GM23338 (cell line): ENCODE results near the gene PRUNE2. TPM values are rescaled to one million over a fixed set of nuclear protein-coding genes. Genes with fewer than 3 reads are reported as not detected.

Experiments used
- ATAC-seq: fragments of 200-7000 bp; cut with Tn5 transposase; 3 replicates; pipeline ENCODE4 v1.9.1; 2020
- DNase-seq: peaks from one replicate; pipeline ENCODE4 v3.0.0-alpha.2; 2015; ENCODE audit warnings: low spot score
- H2AFZ ChIP-seq: fragments of 200-600 bp; sonication (generic); 2 replicates; pipeline ENCODE4 v1.8.0; 2016; ENCODE audit warnings: antibody characterized with exemption, mild to moderate bottlenecking, moderate library complexity
- H3F3A ChIP-seq: fragments of 200-600 bp; sonication (generic); replicated peaks from 2 replicates; pipeline ENCODE4 v1.8.0; 2017; ENCODE audit warnings: antibody characterized with exemption, mixed run types, low read depth
- H3K27ac ChIP-seq: fragments of 200-600 bp; sonication (generic); 2 replicates; pipeline ENCODE4 v1.6.1; 2016; ENCODE audit warnings: low read depth
- H3K27me3 ChIP-seq: fragments of 200-600 bp; sonication (generic); 2 replicates; pipeline ENCODE4 v1.8.0; 2016; ENCODE audit warnings: mild to moderate bottlenecking, mixed run types, moderate library complexity; ENCODE audit not compliant: insufficient read depth
- H3K36me3 ChIP-seq: fragments of 200-600 bp; sonication (generic); 2 replicates; pipeline ENCODE4 v1.8.0; 2016; ENCODE audit warnings: mild to moderate bottlenecking; ENCODE audit not compliant: insufficient read depth
- H3K4me1 ChIP-seq: fragments of 200-600 bp; sonication (generic); 2 replicates; pipeline ENCODE4 v1.8.0; 2016; ENCODE audit warnings: mild to moderate bottlenecking, moderate library complexity; ENCODE audit not compliant: insufficient read depth
- H3K4me2 ChIP-seq: fragments of 200-600 bp; sonication (generic); 2 replicates; pipeline ENCODE4 v1.7.1; 2017; ENCODE audit warnings: mixed run types
- H3K4me3 ChIP-seq: fragments of 200-600 bp; sonication (generic); 2 replicates; pipeline ENCODE4 v1.6.1; 2016; ENCODE audit warnings: mixed run types
- H3K79me2 ChIP-seq: fragments of 200-600 bp; sonication (generic); replicated peaks from 2 replicates; pipeline ENCODE4 v1.8.0; 2017; ENCODE audit warnings: mild to moderate bottlenecking; ENCODE audit not compliant: insufficient read depth
- H3K9me2 ChIP-seq: fragments of 200-600 bp; sonication (generic); 2 replicates; pipeline ENCODE4 v1.8.0; 2017; ENCODE audit not compliant: insufficient read depth
- H4K20me1 ChIP-seq: fragments of 200-600 bp; sonication (generic); replicated peaks from 2 replicates; pipeline ENCODE4 v1.8.0; 2017; ENCODE audit warnings: mild to moderate bottlenecking; ENCODE audit not compliant: insufficient read depth
- H3K27ac Mint-ChIP-seq: 2 replicates; pipeline ENCODE4 v1.8.0; 2020; ENCODE audit warnings: inconsistent platforms, mild to moderate bottlenecking, moderate library complexity, mixed read lengths
- H3K27me3 Mint-ChIP-seq: 3 replicates; pipeline ENCODE4 v1.8.0; 2022; ENCODE audit warnings: low read depth, mild to moderate bottlenecking, moderate library complexity, mixed read lengths, inconsistent platforms; ENCODE audit not compliant: insufficient read depth, poor library complexity
- H3K36me3 Mint-ChIP-seq: 3 replicates; pipeline ENCODE4 v1.8.0; 2021; ENCODE audit warnings: low read depth, mild to moderate bottlenecking, inconsistent platforms, moderate library complexity, mixed read lengths
- H3K4me1 Mint-ChIP-seq: 3 replicates; pipeline ENCODE4 v1.8.0; 2020; ENCODE audit warnings: mild to moderate bottlenecking, inconsistent platforms, mixed read lengths
- H3K4me3 Mint-ChIP-seq: 3 replicates; pipeline ENCODE4 v1.8.0; 2021; ENCODE audit warnings: moderate library complexity, mild to moderate bottlenecking, inconsistent platforms, mixed read lengths
- H3K9me3 Mint-ChIP-seq: 3 replicates; pipeline ENCODE4 v1.8.0; 2020; ENCODE audit warnings: moderate library complexity, mild to moderate bottlenecking, inconsistent platforms, mixed read lengths
- EZH2 ChIP-seq: fragments of 200-600 bp; sonication (generic); IDR thresholded peaks from one replicate; pipeline ENCODE4 v1.8.0; 2017; ENCODE audit warnings: antibody characterized with exemption, mild to moderate bottlenecking, low read depth; ENCODE audit not compliant: unreplicated experiment
- EZH2phosphoT487 ChIP-seq: fragments of 200-600 bp; sonication (generic); IDR thresholded peaks from one replicate; pipeline ENCODE4 v1.8.1; 2018; ENCODE audit warnings: antibody characterized with exemption; ENCODE audit not compliant: unreplicated experiment
- JUNB ChIP-seq: IDR thresholded peaks from one replicate; pipeline ENCODE4 v1.6.1; 2016; ENCODE audit warnings: antibody characterized with exemption; ENCODE audit not compliant: unreplicated experiment
- NANOG ChIP-seq: IDR thresholded peaks from 2 replicates; pipeline ENCODE4 v1.6.1; 2016; ENCODE audit warnings: antibody characterized with exemption, borderline replicate concordance
- ZNF114 ChIP-seq: fragments of 250-450 bp; sonication (Bioruptor Pico); IDR thresholded peaks from 2 replicates; pipeline ENCODE4 v1.5.0; 2020; ENCODE audit warnings: mild to moderate bottlenecking, moderate library complexity
- ZNF331 ChIP-seq: fragments of 250-450 bp; sonication (Bioruptor Pico); IDR thresholded peaks from 2 replicates; pipeline ENCODE4 v1.5.0; 2020; ENCODE audit warnings: low read depth, mild to moderate bottlenecking, moderate library complexity
- polyA plus RNA-seq: library from polyadenylated mRNA; unstranded; fragments of >200 nt; fragmentation: Nextera tagmentation; extraction: Ambion mirVana; gene quantifications from 2 replicates; pipeline ENCODE4 v1.2.1, GENCODE V29; 2016
- total RNA-seq: library from RNA; depleted of rRNA; stranded (reverse); fragments of >200 nt; shearing (Covaris generic); gene quantifications from 2 replicates; pipeline ENCODE4 v1.2.3, GENCODE V29; 2014
- TF ChIP-seq, protein P1 (sequence below): IDR thresholded peaks from one replicate; pipeline ENCODE4 v1.6.1; 2018; ENCODE audit warnings: antibody characterized with exemption; ENCODE audit not compliant: unreplicated experiment
- TF ChIP-seq, protein P2 (sequence below): IDR thresholded peaks from 2 replicates; pipeline ENCODE4 v1.6.1; 2016; ENCODE audit warnings: antibody characterized with exemption
- TF ChIP-seq, protein P3 (sequence below), 2 experiments: fragments of 200-600 bp in 1 of 2; sonication (generic) in 1 of 2; conservative IDR thresholded peaks; 2 replicates each; pipeline versions ENCODE4 v1.5.1 to v1.6.1; 2016 to 2017; ENCODE audit warnings: antibody characterized with exemption in 2 of 2, low read depth in 2 of 2, mild to moderate bottlenecking in 2 of 2, moderate library complexity in 1 of 2

The PRUNE2 gene
- total and polyA plus RNA-seq, 2 experiments from 2014 or later, result 10.6 to 26.5 TPM

DNA sequence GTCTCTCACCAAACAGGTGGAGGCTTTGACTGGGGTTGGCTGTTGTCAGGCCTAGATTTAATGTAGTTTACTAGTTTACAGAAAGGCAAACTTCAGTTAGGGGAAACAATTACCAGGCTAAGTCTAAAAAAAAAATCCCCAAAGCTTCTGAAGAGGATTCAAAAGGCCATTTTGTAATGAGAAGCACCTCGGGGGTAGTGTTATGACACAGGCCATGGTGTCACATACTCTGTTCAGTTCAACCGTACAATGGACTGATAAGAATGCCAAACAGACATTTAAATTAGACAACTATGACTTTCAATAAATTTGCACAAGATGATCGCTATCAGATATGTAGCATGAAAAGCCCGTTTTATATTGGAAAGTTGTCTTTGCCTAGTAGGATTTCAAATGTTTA is 261.7 kb downstream of the PRUNE2 start (continued):
- TF ChIP-seq, protein P1, sequence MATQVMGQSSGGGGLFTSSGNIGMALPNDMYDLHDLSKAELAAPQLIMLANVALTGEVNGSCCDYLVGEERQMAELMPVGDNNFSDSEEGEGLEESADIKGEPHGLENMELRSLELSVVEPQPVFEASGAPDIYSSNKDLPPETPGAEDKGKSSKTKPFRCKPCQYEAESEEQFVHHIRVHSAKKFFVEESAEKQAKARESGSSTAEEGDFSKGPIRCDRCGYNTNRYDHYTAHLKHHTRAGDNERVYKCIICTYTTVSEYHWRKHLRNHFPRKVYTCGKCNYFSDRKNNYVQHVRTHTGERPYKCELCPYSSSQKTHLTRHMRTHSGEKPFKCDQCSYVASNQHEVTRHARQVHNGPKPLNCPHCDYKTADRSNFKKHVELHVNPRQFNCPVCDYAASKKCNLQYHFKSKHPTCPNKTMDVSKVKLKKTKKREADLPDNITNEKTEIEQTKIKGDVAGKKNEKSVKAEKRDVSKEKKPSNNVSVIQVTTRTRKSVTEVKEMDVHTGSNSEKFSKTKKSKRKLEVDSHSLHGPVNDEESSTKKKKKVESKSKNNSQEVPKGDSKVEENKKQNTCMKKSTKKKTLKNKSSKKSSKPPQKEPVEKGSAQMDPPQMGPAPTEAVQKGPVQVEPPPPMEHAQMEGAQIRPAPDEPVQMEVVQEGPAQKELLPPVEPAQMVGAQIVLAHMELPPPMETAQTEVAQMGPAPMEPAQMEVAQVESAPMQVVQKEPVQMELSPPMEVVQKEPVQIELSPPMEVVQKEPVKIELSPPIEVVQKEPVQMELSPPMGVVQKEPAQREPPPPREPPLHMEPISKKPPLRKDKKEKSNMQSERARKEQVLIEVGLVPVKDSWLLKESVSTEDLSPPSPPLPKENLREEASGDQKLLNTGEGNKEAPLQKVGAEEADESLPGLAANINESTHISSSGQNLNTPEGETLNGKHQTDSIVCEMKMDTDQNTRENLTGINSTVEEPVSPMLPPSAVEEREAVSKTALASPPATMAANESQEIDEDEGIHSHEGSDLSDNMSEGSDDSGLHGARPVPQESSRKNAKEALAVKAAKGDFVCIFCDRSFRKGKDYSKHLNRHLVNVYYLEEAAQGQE, result no peak
- TF ChIP-seq, protein P2, sequence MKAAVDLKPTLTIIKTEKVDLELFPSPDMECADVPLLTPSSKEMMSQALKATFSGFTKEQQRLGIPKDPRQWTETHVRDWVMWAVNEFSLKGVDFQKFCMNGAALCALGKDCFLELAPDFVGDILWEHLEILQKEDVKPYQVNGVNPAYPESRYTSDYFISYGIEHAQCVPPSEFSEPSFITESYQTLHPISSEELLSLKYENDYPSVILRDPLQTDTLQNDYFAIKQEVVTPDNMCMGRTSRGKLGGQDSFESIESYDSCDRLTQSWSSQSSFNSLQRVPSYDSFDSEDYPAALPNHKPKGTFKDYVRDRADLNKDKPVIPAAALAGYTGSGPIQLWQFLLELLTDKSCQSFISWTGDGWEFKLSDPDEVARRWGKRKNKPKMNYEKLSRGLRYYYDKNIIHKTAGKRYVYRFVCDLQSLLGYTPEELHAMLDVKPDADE, result no peak

DNA sequence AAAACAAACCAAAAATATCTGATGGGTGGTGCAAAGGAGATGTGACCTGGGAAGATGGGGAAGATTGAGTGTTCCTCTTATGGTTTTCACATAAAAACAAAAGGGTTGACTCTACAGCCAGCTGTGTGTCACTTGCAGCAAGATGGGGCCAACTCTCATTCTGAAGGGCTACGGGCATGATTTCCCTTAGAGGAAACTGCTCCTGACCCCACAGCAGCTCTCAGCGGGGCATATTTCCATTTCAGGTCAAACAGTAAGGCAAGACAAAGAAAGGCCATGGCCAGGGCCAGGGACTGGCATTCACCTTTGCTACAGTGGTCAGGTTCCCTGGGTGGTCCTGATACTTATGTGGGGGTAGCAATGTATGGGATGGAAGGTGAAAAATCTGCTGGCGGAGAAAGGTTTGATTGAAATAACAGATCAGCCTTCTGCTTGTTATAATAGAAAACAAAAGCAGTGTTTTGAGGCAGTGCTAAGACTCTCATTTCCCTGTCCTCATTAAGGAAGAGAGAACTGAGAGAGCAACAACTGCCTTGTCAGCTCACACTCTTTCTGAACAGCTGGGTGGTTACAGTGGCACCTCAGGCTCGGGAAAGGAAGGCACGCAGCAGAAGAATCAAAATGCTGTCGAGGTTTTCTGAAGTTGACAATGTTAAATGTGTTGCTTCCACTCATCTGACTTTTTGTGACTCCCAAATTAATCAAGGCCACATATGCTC is 262.4 kb downstream of the PRUNE2 start:
- peaks cover 13% of the 10 kb centered on the region for H3K4me1 ChIP-seq
- no peaks in the 10 kb centered on the region for H3K27me3 ChIP-seq
- no peak overlapping the region for H3K4me3 ChIP-seq
- H3K9me3 Mint-ChIP-seq, result no peaks in the 10 kb centered on the region
- H3K27ac Mint-ChIP-seq, result peak overlapping the region; percentile 42; the same call in 1 of the 2 replicates
- H3K79me2 ChIP-seq, result no peaks in the 10 kb centered on the region
- no peaks in the 10 kb centered on the region for H4K20me1 ChIP-seq
- no peaks in the 10 kb centered on the region for H3K36me3 ChIP-seq
- H3K4me3 Mint-ChIP-seq, result no peak overlapping the region
- H3K36me3 Mint-ChIP-seq, result no peaks in the 10 kb centered on the region
- H3K4me2 ChIP-seq, result peak overlapping the region; percentile 15; the same call in 1 of the 2 replicates
- no peak overlapping the region for H2AFZ ChIP-seq
- no peak for DNase-seq
- H3K27me3 Mint-ChIP-seq, result peaks cover 3% of the 10 kb centered on the region
- peak; percentile 84 for ATAC-seq
- H3K27ac ChIP-seq, result no peak overlapping the region
- peaks cover 8% of the 10 kb centered on the region; the same call in 1 of the 2 replicates for H3K9me2 ChIP-seq
- H3F3A ChIP-seq, result no peaks in the 10 kb centered on the region
- peaks cover 38% of the 10 kb centered on the region for H3K4me1 Mint-ChIP-seq
- TF ChIP-seq, protein P3, sequence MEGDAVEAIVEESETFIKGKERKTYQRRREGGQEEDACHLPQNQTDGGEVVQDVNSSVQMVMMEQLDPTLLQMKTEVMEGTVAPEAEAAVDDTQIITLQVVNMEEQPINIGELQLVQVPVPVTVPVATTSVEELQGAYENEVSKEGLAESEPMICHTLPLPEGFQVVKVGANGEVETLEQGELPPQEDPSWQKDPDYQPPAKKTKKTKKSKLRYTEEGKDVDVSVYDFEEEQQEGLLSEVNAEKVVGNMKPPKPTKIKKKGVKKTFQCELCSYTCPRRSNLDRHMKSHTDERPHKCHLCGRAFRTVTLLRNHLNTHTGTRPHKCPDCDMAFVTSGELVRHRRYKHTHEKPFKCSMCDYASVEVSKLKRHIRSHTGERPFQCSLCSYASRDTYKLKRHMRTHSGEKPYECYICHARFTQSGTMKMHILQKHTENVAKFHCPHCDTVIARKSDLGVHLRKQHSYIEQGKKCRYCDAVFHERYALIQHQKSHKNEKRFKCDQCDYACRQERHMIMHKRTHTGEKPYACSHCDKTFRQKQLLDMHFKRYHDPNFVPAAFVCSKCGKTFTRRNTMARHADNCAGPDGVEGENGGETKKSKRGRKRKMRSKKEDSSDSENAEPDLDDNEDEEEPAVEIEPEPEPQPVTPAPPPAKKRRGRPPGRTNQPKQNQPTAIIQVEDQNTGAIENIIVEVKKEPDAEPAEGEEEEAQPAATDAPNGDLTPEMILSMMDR (conservative IDR thresholded peaks at IDR 0.05; ENCODE audit: low read depth in 2 of 2), result no peak
- TF ChIP-seq, protein P1, result no peak
- TF ChIP-seq EZH2phosphoT487, result no peak
- no peak for TF ChIP-seq ZNF331
- TF ChIP-seq ZNF114, result no peak
- TF ChIP-seq NANOG, result no peak
- TF ChIP-seq JUNB, result no peak
- TF ChIP-seq, protein P2, result no peak
- TF ChIP-seq EZH2, result no peak
